Neural progenitor cell (in vitro differentiated cells): ENCODE measurements around the gene RYR1. TPM values are rescaled to one million over a fixed set of nuclear protein-coding genes. Genes with fewer than 3 reads are reported as not detected.

ENCODE experiments used
- DNase-seq: peaks from one replicate; pipeline ENCODE4 v3.0.0-alpha.2; 2016; ENCODE audit warnings: low spot score
- H2AFZ ChIP-seq: fragments of 200-600 bp; sonication (generic); replicated peaks from 2 replicates; pipeline ENCODE4 v1.6.1; 2016; ENCODE audit warnings: antibody characterized with exemption
- H3F3A ChIP-seq: fragments of 200-600 bp; sonication (generic); 2 replicates; pipeline ENCODE4 v1.6.1; 2016; ENCODE audit warnings: antibody characterized with exemption, low read depth
- H3K27ac ChIP-seq: fragments of 200-600 bp; sonication (generic); 2 replicates; pipeline ENCODE4 v1.5.1; 2016; ENCODE audit warnings: mild to moderate bottlenecking
- H3K27me3 ChIP-seq: fragments of 200-600 bp; sonication (generic); 2 replicates; pipeline ENCODE4 v1.6.1; 2016; ENCODE audit warnings: mild to moderate bottlenecking, moderate library complexity
- H3K36me3 ChIP-seq: fragments of 200-600 bp; sonication (generic); 2 replicates; pipeline ENCODE4 v1.5.1; 2016
- H3K4me1 ChIP-seq: fragments of 200-600 bp; sonication (generic); 2 replicates; pipeline ENCODE4 v1.6.1; 2016; ENCODE audit warnings: mixed run types
- H3K4me2 ChIP-seq: fragments of 200-600 bp; sonication (generic); 2 replicates; pipeline ENCODE4 v1.6.1; 2016
- H3K4me3 ChIP-seq: fragments of 200-600 bp; sonication (generic); 2 replicates; pipeline ENCODE4 v1.5.1; 2016
- H3K79me2 ChIP-seq: fragments of 200-600 bp; sonication (generic); 2 replicates; pipeline ENCODE4 v1.6.1; 2016; ENCODE audit warnings: low read depth
- H3K9ac ChIP-seq: fragments of 200-600 bp; sonication (generic); 2 replicates; pipeline ENCODE4 v1.6.1; 2016
- H3K9me3 ChIP-seq: fragments of 200-600 bp; sonication (generic); 2 replicates; pipeline ENCODE4 v1.5.1; 2016; ENCODE audit warnings: low read depth
- H4K20me1 ChIP-seq: fragments of 200-600 bp; sonication (generic); 2 replicates; pipeline ENCODE4 v1.6.1; 2016; ENCODE audit warnings: low read depth
- H3K27ac Mint-ChIP-seq: 3 replicates; pipeline ENCODE4 v1.8.0; 2021; ENCODE audit warnings: mixed read lengths
- H3K27me3 Mint-ChIP-seq: 2 replicates; pipeline ENCODE4 v1.8.0; 2022; ENCODE audit warnings: low read depth, mild to moderate bottlenecking, inconsistent platforms, moderate library complexity, mixed read lengths; ENCODE audit not compliant: insufficient read depth
- H3K36me3 Mint-ChIP-seq: 3 replicates; pipeline ENCODE4 v1.8.0; 2021; ENCODE audit warnings: mixed read lengths
- H3K4me1 Mint-ChIP-seq: 3 replicates; pipeline ENCODE4 v1.8.0; 2021; ENCODE audit warnings: mixed read lengths
- H3K4me3 Mint-ChIP-seq: 3 replicates; pipeline ENCODE4 v1.8.0; 2021; ENCODE audit warnings: mild to moderate bottlenecking, moderate library complexity, mixed read lengths
- H3K9me3 Mint-ChIP-seq: 3 replicates; pipeline ENCODE4 v1.8.0; 2020; ENCODE audit warnings: mixed read lengths
- EZH2 ChIP-seq: fragments of 200-600 bp; sonication (generic); IDR thresholded peaks from 2 replicates; pipeline ENCODE4 v1.6.1; 2017; ENCODE audit warnings: antibody characterized with exemption, mild to moderate bottlenecking, moderate library complexity
- EZH2phosphoT487 ChIP-seq: fragments of 200-600 bp; sonication (generic); IDR thresholded peaks from 2 replicates; pipeline ENCODE4 v1.6.1; 2017; ENCODE audit warnings: antibody characterized with exemption
- total RNA-seq: library from RNA; depleted of rRNA; stranded (reverse); fragments of >200 nt; gene quantifications from 2 replicates; pipeline ENCODE4 v1.2.3, GENCODE V29; 2015; ENCODE audit warnings: low replicate concordance
- TF ChIP-seq, protein P1 (sequence below): fragments of 200-600 bp; sonication (generic); IDR thresholded peaks from 2 replicates; pipeline ENCODE4 v1.5.1; 2017; ENCODE audit warnings: antibody characterized with exemption, mild to moderate bottlenecking

The RYR1 gene
- total RNA-seq, 1 donor from 2014 or later, result 0.60 TPM

DNA sequence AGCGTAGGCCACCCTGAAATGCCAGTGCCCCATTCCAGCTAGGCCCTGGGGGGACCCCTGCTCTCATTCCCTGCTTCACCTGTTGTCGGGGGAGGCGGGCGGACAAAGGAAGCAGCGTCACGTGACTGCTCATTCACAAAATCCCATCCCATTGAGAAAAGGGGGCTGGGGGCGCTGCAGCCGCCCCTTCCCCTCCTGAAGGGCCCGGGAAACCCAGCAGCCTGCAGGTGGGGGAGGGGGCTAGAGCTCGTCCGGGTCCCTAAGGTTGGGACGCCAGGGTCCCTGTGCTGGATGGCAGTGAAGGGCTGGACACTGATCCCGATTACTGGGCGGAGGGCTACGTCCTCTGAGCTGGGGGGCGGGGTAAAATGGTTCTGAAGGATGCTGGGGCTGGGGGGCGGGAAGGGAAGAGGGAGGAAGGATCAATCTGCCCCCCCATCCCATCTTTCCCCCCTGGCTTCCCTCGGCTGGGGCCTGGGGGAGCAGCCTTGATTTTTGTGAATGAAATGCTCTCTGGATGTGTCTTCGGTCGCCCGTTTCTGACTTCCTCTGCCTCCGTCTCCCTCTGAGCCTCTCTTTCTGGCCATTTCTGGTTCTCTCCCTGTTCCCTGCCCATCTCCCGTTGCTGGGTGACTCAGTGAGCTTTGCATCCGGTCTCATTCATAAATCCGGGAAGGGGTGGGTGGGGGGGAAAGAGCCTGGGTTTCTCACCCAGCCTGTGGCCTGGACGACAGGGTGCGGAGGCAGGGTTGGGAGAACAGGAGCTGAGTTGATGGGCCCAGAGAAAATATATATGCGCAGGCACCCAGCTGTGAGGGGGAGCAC is 44.2 kb upstream of the RYR1 start:
- H3K36me3 ChIP-seq, result no peaks in the 10 kb centered on the region
- H3K4me3 ChIP-seq, result peak overlapping the region; percentile 75
- peaks cover 4% of the 10 kb centered on the region for H3K4me1 ChIP-seq
- peak overlapping the region; percentile 77 for H2AFZ ChIP-seq
- DNase-seq, result peak; percentile 72
- no peaks in the 10 kb centered on the region for H3K79me2 ChIP-seq
- H3K4me3 Mint-ChIP-seq, result peak overlapping the region; percentile 93
- H3F3A ChIP-seq, result peaks cover 30% of the 10 kb centered on the region
- H3K27me3 ChIP-seq, result peaks cover 38% of the 10 kb centered on the region
- H3K27me3 Mint-ChIP-seq, result peaks cover 9% of the 10 kb centered on the region
- peaks cover 35% of the 10 kb centered on the region for H4K20me1 ChIP-seq
- peak overlapping the region; percentile 86 for H3K27ac Mint-ChIP-seq
- peak overlapping the region; percentile 86 for H3K4me2 ChIP-seq
- TF ChIP-seq, protein P1, sequence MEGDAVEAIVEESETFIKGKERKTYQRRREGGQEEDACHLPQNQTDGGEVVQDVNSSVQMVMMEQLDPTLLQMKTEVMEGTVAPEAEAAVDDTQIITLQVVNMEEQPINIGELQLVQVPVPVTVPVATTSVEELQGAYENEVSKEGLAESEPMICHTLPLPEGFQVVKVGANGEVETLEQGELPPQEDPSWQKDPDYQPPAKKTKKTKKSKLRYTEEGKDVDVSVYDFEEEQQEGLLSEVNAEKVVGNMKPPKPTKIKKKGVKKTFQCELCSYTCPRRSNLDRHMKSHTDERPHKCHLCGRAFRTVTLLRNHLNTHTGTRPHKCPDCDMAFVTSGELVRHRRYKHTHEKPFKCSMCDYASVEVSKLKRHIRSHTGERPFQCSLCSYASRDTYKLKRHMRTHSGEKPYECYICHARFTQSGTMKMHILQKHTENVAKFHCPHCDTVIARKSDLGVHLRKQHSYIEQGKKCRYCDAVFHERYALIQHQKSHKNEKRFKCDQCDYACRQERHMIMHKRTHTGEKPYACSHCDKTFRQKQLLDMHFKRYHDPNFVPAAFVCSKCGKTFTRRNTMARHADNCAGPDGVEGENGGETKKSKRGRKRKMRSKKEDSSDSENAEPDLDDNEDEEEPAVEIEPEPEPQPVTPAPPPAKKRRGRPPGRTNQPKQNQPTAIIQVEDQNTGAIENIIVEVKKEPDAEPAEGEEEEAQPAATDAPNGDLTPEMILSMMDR, result no peak
- TF ChIP-seq EZH2phosphoT487, result no peak
- TF ChIP-seq EZH2, result no peak
- no peak overlapping the region for H3K27ac ChIP-seq
- no peaks in the 10 kb centered on the region for H3K9me3 ChIP-seq
- H3K36me3 Mint-ChIP-seq, result peaks cover 19% of the 10 kb centered on the region
- H3K9me3 Mint-ChIP-seq, result no peaks in the 10 kb centered on the region
- H3K4me1 Mint-ChIP-seq, result peaks cover 23% of the 10 kb centered on the region
- no peak overlapping the region for H3K9ac ChIP-seq

DNA sequence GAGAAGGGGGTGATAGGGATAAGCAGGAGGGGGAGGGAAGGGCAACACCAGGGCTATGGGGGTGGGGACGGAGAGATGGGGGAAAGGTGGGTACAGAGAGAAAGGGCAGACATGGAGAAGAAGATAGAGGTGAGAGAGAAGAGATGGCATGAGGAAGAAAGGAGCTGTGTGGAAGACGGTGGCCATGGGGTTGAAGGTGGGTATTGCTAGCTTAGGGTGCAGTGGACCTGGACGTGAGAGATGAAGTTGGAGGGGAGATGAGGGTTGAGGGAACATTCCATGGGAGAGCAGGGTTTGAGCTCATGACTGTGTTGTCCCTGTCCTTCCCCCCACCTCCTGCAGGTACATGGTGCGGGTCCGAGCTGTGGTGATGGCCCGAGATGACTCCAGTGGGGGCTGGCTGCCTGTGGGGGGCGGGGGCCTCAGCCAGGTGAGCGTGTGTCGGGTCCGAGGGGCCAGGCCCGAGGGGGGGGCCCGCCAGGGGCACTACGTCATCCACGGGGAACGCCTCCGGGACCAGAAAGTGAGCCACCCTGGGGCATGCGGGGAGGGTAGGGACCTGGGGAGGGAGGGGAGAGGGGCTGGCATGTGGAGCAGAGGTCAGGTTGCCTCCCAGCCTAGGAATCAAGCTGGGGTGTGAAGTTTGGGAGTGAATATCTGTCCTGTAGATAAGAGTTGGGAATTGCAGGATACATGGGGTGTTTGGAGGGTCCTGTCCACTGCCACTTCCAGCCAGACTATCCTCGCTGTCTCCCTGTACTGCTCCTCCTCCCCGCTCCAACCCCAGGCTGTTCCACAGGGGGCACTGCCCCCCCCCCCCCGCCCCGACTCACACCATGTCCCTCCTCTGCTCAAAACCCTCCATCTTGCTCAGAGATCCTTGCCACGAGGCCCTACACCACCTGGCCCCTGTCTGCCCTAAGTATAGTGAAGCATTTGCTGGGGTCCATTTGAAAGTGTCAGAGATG is 43.2 kb upstream of the RYR1 start:
- Mint-ChIP-seq H3K27ac (no peak overlapping the region), H3K9me3 (peaks cover 4% of the 10 kb centered on the region), H3K4me1 (peaks cover 23% of the 10 kb centered on the region), H3K4me3 (peak overlapping the region; percentile 93), H3K36me3 (peaks cover 24% of the 10 kb centered on the region), H3K27me3 (peaks cover 6% of the 10 kb centered on the region)
- DNase-seq, result no peak
- Histone ChIP-seq H3K27ac (no peak overlapping the region), H2AFZ (no peak overlapping the region), H3K36me3 (no peaks in the 10 kb centered on the region), H3K4me1 (peaks cover 4% of the 10 kb centered on the region), H4K20me1 (peaks cover 26% of the 10 kb centered on the region), H3K79me2 (no peaks in the 10 kb centered on the region), H3F3A (peaks cover 30% of the 10 kb centered on the region), H3K9me3 (no peaks in the 10 kb centered on the region), H3K27me3 (peaks cover 39% of the 10 kb centered on the region), H3K9ac (no peak overlapping the region), H3K4me2 (peak overlapping the region; percentile 86), H3K4me3 (peak overlapping the region; percentile 75)
- TF ChIP-seq EZH2phosphoT487, result no peak

- Histone ChIP-seq H3K36me3 (no peaks in the 10 kb centered on the region), H3K9ac (no peak overlapping the region), H3K4me3 (no peak overlapping the region), H3K79me2 (no peaks in the 10 kb centered on the region), H3F3A (peaks cover 23% of the 10 kb centered on the region), H3K9me3 (no peaks in the 10 kb centered on the region), H4K20me1 (peaks cover 12% of the 10 kb centered on the region), H3K27ac (no peak overlapping the region), H2AFZ (no peak overlapping the region), H3K4me1 (peaks cover 4% of the 10 kb centered on the region), H3K4me2 (no peak overlapping the region), H3K27me3 (peaks cover 22% of the 10 kb centered on the region)
- peaks cover 7% of the 10 kb centered on the region for H3K27me3 Mint-ChIP-seq
- H3K4me3 Mint-ChIP-seq, result no peak overlapping the region
- H3K4me1 Mint-ChIP-seq, result peaks cover 23% of the 10 kb centered on the region
- no peak for DNase-seq
- H3K36me3 Mint-ChIP-seq, result peaks cover 30% of the 10 kb centered on the region
- H3K27ac Mint-ChIP-seq, result no peak overlapping the region
- peaks cover 7% of the 10 kb centered on the region for H3K9me3 Mint-ChIP-seq
- TF ChIP-seq EZH2phosphoT487 (no peak), EZH2 (no peak)
- TF ChIP-seq, protein P1, result no peak
Observed at GRCh38 chr19:38391911-38392464, 41.5 kb upstream of the RYR1 start.
